ENCODE measurements around the gene PGAM5. TPM values are rescaled to one million over a fixed set of nuclear protein-coding genes. Genes with fewer than 3 reads are reported as not detected.
"Not testable (repeated sequence)": the region's sequence is repeated elsewhere in the genome, so short reads cannot be mapped to it uniquely, and the experiment has no call there.

Gene PGAM5
- total RNA-seq, 1 donor from 2014 or later: 75.0 TPM

DNA sequence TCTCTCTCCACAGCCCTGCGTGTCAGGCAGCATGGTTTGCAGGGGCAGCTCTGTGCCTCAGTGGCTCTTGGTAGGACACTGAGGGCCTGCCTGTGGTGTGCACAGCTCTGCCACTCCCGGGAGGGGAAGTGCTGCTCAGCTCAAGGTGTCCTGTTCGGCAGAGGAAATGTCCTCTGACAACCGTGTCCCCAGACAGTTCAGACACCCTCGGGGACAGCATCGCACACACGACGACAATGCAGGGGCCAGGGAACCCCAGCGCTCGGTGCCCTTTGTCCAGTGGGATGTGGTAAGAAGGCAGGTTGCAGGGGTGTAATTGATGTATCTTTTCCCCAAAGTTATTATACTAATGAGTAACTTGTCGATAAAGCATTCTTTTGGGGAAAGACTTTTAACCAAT is 36.8 kb downstream of the PGAM5 start:
- TF ChIP-seq, protein P1, sequence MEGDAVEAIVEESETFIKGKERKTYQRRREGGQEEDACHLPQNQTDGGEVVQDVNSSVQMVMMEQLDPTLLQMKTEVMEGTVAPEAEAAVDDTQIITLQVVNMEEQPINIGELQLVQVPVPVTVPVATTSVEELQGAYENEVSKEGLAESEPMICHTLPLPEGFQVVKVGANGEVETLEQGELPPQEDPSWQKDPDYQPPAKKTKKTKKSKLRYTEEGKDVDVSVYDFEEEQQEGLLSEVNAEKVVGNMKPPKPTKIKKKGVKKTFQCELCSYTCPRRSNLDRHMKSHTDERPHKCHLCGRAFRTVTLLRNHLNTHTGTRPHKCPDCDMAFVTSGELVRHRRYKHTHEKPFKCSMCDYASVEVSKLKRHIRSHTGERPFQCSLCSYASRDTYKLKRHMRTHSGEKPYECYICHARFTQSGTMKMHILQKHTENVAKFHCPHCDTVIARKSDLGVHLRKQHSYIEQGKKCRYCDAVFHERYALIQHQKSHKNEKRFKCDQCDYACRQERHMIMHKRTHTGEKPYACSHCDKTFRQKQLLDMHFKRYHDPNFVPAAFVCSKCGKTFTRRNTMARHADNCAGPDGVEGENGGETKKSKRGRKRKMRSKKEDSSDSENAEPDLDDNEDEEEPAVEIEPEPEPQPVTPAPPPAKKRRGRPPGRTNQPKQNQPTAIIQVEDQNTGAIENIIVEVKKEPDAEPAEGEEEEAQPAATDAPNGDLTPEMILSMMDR (conservative IDR thresholded peaks at IDR 0.05; ENCODE audit: low read depth, low read length): no peak
- no peak for DNase-seq (ENCODE audit: low read depth)
- no peak overlapping the region for H3K4me3 ChIP-seq (ENCODE audit: low read depth, low read length)

DNA sequence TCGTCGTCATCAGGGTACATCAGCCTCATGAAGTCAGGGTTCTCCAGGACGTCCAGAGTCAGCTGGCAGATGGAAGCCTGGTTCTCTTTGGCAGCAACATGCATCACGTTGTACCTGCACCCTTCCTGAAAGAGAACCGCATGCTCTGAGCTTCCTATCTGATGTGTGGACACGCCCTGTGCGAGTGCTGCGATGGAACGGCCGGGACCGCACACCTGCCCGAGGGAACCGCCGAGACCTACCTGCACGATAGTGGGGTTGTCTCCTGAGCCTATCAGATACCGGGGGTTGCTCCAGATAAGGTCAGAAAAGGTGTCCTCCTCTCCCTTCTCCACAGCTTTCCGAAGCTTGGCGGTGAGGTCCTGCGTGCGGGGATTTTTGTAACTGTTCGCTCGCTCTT is 37.3 kb downstream of the PGAM5 start:
- no peak for DNase-seq (ENCODE audit: low read depth)
- no peak overlapping the region for H3K4me3 ChIP-seq (ENCODE audit: low read depth, low read length)
- TF ChIP-seq, protein P1 (conservative IDR thresholded peaks at IDR 0.05; ENCODE audit: low read depth, low read length): no peak

GRCh38 chr12:132748319-132748718 is 37.7 kb downstream of the PGAM5 start:
- TF ChIP-seq, protein P1 (conservative IDR thresholded peaks at IDR 0.05; ENCODE audit: low read depth, low read length): no peak
- no peak for DNase-seq (ENCODE audit: low read depth)

DNA sequence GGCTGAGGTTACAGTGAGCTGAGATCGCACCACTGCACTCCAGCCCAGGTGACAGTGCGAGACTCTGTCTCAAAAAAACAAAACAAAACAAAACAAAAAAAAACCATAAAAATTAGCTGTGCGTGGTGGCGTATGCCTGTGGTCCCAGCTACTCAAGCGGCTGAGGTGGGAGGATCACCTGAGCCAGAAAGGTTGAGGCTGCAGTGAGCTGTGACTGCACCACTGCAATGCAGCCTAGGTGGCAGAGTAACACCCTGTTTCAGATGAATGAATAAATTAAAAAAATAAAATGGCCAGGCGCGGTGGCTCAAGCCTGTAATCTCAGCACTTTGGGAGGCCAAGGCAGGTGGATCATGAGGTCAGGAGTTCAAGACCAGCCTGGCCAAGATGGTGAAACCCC is 43.0 kb downstream of the PGAM5 start:
- TF ChIP-seq, protein P1 (conservative IDR thresholded peaks at IDR 0.05; ENCODE audit: low read depth, low read length): peak; percentile 9
- H3K4me3 ChIP-seq (ENCODE audit: low read depth, low read length); DNase-seq (ENCODE audit: low read depth): not testable (repeated sequence)

More at GRCh38 chr12:132748319-132748718, 37.7 kb downstream of the PGAM5 start:
- H3K4me3 ChIP-seq (ENCODE audit: low read depth, low read length): no peak overlapping the region

DNA sequence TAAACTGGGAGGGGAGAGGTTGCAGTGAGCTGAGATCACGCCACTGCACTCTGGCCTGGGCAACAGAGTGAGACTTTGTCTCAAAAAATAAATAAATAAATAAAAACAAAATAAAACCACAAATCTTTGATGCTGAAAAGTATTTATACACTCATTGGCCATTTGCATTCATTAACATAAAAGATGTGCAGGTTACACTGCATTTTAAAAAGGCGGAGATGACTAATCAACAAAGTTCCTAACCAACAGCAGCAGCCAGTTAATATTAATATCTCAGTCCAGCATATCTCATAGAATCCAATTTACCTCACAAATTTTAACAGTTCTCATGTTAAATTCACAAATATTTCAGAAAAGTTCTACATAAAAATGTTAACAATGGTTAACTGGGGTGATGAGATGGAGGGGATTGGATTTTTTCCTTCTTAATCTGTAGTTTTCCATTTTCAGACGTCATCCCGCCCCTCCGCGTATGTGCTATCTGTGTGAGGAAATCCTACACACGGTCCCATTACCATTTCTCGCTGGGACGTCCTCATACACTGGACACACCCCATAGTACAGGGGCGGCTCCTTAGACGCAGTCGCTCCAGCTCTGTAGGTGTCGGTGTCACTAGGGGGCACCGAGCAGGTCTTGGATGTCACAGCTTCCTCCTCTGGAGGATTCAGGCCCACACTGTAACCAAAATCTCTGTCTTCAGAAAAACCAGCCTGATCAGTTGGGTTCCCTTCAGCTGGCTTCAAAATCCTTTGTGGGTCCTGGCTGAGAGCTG is 43.7 kb downstream of the PGAM5 start:
- TF ChIP-seq, protein P1 (conservative IDR thresholded peaks at IDR 0.05; ENCODE audit: low read depth, low read length): no peak
- no peak for DNase-seq (ENCODE audit: low read depth)
- no peak overlapping the region for H3K4me3 ChIP-seq (ENCODE audit: low read depth, low read length)

DNA sequence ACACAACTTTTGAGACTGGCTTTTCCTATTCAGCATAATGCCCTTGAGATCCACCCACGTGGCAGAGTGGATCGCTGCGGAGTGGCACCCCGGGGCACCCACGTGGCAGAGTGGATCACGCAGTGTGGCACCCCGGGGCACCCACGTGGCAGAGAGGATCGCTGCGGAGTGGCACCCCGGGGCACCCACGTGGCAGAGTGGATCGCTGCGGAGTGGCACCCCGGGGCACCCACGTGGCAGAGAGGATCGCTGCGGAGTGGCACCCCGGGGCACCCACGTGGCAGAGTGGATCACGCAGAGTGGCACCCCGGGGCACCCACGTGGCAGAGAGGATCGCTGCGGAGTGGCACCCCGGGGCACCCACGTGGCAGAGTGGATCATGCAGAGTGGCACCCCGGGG is 48.2 kb downstream of the PGAM5 start:
- H3K4me3 ChIP-seq (ENCODE audit: low read depth, low read length); DNase-seq (ENCODE audit: low read depth): not testable (repeated sequence)

DNA sequence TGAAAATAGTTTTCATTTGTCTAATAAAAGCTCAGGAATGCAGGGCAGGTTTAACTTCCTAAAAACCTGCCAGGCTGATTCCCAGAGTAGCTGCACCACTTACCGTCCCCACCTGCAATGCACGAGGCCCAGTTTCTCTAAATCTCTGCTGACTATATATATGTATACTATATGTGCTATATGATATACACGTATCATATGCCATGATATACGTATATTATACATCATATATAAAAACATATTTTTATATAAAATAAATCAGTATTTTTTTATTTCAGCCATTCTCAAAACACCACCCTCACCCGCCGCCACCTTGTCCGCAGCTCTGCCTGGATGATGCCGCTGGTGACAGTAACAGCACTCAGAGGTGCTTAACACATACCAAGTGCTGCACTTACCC is 48.7 kb downstream of the PGAM5 start:
- no peak overlapping the region for H3K4me3 ChIP-seq (ENCODE audit: low read depth, low read length)
- no peak for DNase-seq (ENCODE audit: low read depth)
- TF ChIP-seq, protein P1 (conservative IDR thresholded peaks at IDR 0.05; ENCODE audit: low read depth, low read length): no peak

Data from epithelial cell of proximal tubule (primary cell).